ENCODE data around the gene TBC1D5.
"Not testable (repeated sequence)": the region's sequence is repeated elsewhere in the genome, so short reads cannot be mapped to it uniquely, and the experiment has no call there.

Gene TBC1D5, protein sequence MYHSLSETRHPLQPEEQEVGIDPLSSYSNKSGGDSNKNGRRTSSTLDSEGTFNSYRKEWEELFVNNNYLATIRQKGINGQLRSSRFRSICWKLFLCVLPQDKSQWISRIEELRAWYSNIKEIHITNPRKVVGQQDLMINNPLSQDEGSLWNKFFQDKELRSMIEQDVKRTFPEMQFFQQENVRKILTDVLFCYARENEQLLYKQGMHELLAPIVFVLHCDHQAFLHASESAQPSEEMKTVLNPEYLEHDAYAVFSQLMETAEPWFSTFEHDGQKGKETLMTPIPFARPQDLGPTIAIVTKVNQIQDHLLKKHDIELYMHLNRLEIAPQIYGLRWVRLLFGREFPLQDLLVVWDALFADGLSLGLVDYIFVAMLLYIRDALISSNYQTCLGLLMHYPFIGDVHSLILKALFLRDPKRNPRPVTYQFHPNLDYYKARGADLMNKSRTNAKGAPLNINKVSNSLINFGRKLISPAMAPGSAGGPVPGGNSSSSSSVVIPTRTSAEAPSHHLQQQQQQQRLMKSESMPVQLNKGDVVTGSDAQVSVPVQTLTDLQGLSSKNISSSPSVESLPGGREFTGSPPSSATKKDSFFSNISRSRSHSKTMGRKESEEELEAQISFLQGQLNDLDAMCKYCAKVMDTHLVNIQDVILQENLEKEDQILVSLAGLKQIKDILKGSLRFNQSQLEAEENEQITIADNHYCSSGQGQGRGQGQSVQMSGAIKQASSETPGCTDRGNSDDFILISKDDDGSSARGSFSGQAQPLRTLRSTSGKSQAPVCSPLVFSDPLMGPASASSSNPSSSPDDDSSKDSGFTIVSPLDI

DNA sequence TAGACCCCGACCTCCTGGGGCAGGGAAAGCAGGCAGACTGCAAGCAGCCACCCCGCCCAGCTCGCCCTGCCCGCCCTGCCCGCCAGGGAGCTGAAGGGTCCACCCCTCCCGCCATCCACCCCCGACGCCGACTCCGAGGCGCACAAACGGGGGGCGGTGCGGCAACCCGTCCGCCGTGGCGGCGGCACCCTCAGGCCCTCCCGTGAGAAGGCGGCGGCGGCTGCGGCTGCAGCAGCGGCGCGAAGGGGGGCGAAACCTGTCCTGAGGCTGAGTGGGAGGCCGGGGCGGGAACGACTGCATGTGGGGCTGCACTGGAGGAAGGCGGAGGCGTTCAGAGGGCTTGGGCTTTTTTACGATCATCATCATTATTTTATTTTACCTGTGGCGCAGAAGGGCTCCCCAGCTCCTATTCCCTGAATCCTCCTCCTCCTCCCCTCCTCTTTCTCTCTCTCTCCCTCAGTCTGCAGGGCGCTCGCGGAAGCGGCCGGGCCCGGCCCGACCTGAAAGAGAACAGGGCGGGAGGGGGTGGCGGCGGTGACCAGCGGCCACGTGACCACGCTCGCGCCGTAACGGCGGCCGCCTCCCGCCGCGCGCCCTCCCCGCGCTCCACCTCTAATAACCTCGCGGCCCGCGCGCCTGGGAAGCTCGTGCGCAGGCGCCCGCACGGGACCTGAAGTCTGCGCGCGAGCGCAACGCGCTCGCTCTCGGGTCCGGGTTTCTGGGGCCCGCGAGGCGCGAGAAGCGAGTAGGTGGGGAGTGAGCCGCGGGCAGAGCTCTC, at the start of gene TBC1D5:
TBC1D5 (minus strand) TSS at position 530 of the 778 bp plus-strand sequence. CDS start 234,061 bp downstream, outside the sequence.
- FAIRE-seq, result no peak

DNA sequence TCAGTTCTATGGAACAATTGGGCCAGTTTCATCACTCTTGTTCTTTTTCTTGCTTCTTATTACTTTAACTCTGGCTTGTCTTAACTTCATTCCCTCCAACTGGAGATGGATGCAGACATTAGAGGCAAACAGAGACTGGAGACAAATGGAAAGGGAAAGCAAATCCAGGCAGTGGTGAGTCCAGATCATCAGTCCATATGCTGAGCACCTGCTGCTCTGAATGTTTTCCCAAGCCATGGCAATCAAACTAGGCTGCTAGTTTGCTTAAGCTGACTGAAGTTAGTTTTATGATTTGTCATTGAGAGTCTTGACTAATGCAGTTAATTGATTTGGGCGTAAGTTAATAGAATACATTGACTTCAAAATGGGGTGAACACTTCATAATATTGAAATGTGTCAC, 41.0 kb upstream of the TBC1D5 start:
- FAIRE-seq, result no peak

DNA sequence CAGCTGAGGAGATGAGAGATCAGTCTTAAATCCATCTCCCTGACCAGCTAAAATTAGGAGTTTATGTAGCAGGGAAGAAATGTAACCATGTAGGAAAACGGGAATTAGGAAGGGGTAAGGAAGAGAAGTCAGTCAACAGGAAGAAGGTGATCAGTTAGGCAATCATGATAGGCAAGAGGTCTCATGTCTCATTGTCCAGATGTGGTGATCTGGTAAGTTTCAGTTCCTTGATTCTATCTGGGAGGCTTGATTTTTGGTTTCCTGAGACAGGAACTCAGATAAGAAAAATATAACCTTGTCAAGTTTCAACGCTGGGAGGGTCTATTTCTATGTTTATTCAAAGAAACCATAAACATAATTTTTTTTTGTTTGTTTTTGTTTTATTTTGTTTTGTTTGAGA, 40.3 kb upstream of the TBC1D5 start:
- FAIRE-seq, result no peak

DNA sequence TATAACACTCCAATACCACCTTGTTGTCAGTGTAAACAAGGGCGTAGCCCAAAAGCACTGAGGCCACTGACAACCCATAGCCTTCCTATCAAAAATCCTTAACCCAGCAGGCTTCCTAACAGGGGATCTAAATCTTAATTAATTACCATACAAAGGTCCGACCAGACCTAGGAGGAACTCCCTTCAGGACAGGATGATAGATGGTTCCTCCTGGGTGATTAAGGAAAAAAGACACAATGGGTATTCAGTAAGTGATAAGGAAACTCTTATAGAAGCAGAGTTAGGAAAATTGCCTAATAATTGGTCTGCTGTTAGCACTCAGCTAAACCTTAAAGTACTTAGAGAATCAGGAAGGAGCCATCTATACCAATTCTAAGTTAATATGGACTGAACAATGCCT, 37.9 kb upstream of the TBC1D5 start:
- not testable (repeated sequence) for FAIRE-seq

DNA sequence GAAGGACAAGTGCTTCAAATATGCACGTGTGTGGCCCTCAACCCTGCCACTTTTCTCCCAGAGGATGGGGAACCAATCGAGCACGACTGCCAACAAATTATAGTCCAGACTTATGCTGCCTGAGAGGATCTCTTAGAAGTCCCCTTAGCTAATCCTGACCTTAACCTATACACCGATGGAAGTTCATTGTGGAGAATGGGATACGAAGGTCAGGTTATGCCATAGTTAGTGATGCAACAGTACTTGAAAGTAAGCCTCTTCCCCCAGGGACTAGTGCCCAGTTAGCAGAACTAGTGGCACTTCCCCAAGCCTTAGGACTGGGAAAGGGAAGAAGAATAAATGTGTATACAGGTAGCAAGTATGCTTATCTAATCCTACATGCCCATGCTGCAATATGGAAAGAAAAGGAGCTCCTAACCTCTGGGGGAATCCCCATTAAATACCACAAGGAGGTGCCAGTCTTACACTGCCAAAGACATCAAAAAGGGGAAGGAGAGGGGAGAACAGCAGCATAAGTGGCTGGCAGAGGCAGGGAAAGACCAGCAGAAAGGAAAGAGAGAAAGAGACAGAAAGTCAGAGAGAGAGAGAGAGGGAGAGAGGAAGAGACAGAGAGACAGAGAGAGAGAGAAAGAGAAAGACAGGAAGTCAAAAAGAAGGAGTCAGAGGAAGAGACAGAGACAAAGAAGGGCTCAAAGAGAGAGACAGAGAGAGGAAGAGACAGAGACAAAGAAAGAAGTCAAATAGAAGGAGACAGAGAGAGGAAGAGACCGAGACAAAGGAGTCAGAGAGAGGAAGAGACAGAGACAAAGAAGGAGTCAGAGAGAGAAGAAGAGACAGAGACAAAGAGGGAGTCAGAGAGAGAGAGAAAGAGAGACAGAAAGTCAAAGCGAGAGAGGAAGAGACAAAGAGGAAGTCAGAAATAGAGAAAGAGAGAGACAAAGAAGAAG, 37.1 kb upstream of the TBC1D5 start:
- FAIRE-seq, result not testable (repeated sequence)

DNA sequence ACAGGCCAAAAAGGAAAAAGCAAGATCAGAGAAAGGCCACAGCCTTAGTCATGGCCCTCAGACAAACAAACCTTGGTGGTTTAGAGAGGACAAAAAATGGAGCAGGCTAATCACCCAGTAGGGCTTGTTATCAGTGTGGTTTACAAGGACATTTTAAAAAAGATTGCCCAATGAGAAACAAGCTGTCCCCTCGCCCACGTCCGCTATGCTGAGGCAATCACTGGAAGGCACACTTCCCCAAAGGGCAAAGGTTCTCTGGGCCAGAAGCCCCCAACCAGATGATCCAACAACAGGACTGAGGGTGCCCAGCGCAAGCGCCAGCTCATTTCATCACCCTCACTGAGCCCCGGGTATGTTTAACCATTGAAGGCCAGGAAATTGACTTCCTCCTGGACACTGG, 34.9 kb upstream of the TBC1D5 start:
- not testable (repeated sequence) for FAIRE-seq

- FAIRE-seq, result no peak
These were observed 32.6 kb upstream of the TBC1D5 start for GRCh38 chr3:17775073-17775472.

GRCh38 chr3:17774180-17774910, 31.9 kb upstream of the TBC1D5 start:
- not testable (repeated sequence) for FAIRE-seq

- FAIRE-seq, result no peak
These were observed 30.1 kb upstream of the TBC1D5 start for GRCh38 chr3:17772556-17772955.

DNA sequence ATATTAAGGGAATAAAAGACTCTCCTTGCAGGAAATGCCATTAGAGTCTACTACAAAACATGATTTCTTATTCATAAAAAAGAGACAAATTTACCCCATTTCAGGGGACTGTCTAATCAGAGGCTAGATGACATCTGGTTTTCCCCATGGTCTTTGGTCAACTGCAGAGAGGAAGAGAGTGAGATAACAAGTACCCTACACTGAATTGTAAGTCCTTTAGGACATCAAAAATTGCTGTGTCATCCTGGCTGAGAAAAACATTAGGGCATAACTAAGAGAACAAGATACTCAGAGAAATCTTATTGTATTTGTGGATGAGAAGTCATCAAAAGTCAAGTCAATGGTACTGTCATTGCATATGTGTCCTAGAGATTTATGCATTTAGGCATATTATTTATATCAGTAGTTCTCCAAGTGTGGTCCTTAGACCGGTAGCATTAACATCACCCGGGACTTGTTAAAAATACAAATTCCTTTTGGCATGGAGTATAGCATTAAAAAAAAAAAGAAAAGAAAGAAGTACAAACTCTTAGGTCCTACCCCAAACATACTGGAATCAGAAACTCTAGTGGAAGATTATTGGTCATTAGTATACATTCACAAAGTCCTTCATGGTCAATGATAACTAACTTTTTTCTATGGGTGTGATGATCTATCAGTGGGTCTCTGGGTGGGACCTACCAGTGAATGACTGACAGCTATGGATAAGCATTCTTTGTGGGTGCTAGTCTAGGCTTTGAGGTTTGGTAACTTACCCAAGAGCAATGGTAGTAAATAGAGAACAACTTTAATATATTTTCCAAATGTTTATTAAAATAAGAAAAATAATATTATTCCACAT, 29.0 kb upstream of the TBC1D5 start:
- no peak for FAIRE-seq

DNA sequence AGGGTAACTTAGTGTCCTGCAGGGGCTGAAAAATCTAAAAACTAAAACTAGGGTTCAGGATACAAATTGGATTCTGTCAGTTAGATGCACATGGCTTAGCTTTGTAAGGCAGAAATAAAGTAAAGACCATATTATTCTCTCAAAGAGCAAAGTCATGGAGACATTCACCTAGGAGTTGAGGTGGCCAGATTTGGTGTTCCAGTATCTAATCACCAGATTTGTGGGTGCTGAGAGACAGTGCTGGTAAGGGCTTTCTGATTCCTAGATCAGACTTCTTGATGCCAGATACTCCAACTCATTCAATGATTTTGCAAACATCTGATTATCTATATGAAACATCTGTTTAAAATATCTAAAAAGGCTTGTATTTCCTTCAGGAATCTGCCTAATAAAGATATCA, 28.3 kb upstream of the TBC1D5 start:
- no peak for FAIRE-seq

DNA sequence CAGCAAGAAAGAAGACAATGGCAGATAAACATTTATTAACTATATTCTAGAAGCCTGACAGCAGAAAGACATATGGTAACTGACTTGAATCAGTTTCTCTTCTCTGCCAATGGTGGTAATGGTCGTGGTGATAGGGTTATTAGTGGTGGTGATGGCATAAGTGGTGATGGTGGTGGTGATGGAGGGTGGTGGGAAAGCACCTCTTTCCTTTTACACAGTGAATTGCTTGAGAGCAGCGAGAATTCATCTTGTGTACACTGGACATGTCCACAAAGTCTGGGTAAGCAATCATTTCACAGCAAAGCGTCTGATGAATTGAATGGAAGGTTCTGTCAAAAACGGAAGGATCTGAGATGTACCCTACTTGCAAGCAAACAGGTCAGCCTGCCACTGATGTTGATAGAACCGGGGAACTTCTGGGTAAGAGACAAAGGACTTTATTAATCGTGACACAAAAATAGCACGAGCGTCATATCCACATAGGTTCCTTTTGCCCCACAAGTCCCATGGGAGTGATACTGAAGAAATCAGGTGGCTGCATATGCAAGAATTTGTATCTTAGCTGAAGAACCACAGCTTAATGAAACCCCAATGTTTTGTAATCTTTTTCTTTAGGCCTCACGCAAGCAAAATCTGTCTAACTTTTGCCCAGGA, 23.5 kb upstream of the TBC1D5 start:
- no peak for FAIRE-seq

- FAIRE-seq, result no peak
These were observed 19.1 kb upstream of the TBC1D5 start for GRCh38 chr3:17761563-17761962.

DNA sequence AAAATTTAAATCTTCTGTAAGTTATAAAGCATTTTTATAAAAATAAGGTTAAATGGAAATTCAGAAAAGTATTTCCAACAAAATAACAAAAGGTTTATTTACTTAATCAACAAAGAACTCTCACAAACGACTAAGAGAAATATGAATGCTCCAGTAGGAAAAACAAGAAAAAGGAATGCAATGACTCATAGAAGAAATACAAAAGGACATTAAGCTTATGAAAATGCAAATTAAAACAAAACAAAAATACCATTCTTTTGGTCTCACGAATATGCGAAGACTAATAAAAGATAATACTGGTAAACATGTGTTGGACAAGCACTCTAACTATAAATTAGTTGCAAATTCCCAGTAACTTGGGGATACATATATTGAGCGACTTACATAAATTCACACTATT, 17.5 kb upstream of the TBC1D5 start:
- peak; percentile 89 for FAIRE-seq

- no peak for FAIRE-seq
These were observed 13.4 kb upstream of the TBC1D5 start for GRCh38 chr3:17755836-17756235.

DNA sequence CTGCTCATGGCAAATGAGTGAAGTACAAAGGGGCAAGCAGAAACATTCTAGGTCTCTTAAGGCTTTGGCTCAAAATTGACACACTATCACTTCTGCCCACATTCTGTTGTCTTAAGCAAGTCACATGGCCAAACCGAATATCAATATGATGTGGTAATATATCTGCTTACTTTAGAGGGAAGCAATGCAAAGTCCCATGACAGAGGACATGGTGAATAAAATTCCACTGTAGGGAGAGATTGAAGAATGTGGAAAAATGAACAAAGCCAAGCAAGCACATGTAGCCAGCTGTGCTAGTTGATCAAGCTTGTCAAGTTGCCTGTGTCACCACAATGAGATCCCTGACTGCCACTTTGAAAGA, 11.2 kb upstream of the TBC1D5 start:
- FAIRE-seq, result no peak

DNA sequence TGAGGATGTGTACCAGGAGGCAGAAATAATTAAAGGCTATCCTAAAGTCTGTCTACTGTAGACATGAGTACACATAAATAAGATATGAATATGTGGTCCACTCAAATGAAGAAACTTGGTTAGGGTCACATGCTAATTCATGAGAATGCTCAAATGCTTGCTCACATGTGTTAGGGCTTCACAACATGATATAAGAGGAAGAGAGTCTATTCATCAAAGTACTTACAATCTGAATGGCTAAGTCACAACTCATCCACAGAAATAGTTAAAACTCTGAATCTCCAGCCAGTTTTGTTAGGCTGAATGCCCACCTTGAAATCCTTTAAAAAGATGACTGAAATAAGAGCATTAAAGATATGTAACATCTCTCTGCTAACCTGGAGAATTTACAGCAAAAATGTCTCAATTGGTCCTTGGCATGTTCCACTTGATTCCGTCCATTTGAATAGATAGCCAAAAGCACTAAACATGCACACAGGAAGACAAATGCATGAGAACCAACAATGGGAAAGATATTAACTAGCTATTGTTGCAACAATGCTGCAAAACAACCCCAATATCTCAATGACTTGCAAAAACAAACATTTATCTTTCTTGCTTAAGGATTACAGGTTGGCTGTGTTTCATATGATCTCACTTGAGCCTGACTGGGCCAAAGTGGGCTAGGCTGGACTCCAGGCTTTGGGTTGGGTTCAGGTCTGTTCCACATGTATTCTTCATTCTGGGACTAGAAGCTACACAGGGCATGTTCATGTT, 10.6 kb upstream of the TBC1D5 start:
- FAIRE-seq, result no peak

DNA sequence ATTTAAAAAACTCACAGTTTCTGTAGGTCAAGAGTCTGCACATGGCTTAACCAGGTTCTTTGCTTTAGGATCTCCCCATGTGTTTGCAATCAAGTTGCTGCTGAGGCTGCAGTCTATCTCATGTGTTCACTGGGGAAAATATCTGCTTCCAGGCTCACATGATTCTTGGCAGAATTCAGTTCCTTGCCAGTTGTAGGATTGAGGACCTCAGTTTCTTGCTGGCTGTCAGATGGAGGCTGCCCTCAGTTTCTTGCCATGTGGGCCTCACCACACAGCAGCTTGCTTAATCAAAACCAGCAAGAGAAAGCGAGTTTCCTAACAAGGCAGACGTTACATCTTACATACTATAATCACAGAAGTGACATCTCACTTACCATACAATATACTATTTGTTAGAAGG, 10.0 kb upstream of the TBC1D5 start:
- FAIRE-seq, result no peak

DNA sequence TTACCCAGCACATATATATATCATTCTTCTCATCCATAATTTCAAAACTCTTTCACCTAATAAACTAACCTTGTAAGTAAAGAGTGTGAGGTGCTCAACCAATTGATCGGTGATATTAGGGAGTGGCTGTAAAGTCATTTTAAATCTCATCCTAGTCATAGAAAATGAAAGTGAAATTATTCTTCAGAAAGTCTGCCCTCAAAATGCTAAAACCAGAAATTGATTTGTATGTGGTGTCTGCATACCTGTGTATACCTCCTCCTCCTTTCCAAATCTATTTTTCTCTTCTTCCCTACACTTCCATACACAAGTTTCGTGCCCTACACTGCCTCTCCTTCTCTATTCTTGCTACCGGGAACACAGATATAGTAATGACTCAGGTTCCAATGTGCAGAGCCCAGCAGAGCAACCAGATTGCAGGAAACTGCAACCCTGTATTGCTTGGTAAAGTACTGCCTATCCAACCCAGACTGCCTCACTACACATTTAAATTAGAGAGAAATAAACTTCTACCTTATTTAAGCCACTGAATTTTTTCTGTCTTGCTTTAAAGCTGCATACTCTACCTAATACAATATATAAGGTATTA, 7.4 kb upstream of the TBC1D5 start:
- FAIRE-seq, result no peak

Data from A204.1 (cell line).